HepG2 (cell line): Measurements from ENCODE around the gene SOST. TPM values are rescaled to one million over a fixed set of nuclear protein-coding genes. Genes with fewer than 3 reads are reported as not detected.

Source experiments
- ATAC-seq: fragments of 200-7000 bp; cut with Tn5 transposase; 3 replicates; pipeline ENCODE4 v1.9.1; 2020; ENCODE audit warnings: mild to moderate bottlenecking, moderate library complexity
- BruUV-seq: library from RNA; stranded (reverse); fragments of 400-500 nt; replicated peaks from 2 replicates; lab custom pipeline; 2021; lab: Mats Ljungman, UMichigan
- CTCF ChIA-PET: fragments of 300-600 bp; formaldehyde crosslinking; extraction: SDS; loops from one replicate; lab custom pipeline; 2021; ENCODE audit warnings: low total read pairs, inconsistent platforms, low intra/inter-chr PET ratio; lab: Yijun Ruan, JAX
- POLR2A ChIA-PET: fragments of 350-600 bp; sonication (Branson Sonifier 250); formaldehyde crosslinking; loops from one replicate; lab custom pipeline; 2020; ENCODE audit warnings: antibody characterized with exemption, inconsistent platforms; lab: Yijun Ruan, JAX
- DNase-seq: peaks from one replicate; pipeline ENCODE4 v3.0.0-alpha.2; 2015; ENCODE audit warnings: low spot score
- FAIRE-seq: peaks from 3 replicates; lab custom pipeline; 2011; peaks lifted over from hg19 to GRCh38; lab: Jason Lieb, UNC
- H2AFZ ChIP-seq: one replicate; pipeline ENCODE4 v1.6.1; 2011; ENCODE audit warnings: low read length, inconsistent platforms
- H3K27ac ChIP-seq: fragments of 300-600 bp; 3 replicates; pipeline ENCODE4 v1.8.0; 2011; ENCODE audit warnings: mixed run types, mild to moderate bottlenecking, mixed read lengths, low read length, inconsistent platforms; ENCODE audit not compliant: insufficient read depth; ENCODE audit errors: extremely low read length
- H3K27me3 ChIP-seq, 2 experiments: fragments of 200-600 bp in 1 of 2; 2 replicates in 1 of 2; 3 replicates in 1 of 2; pipeline versions ENCODE4 v1.6.0 to v1.8.0; 2011; ENCODE audit warnings: low read length in 2 of 2, mild to moderate bottlenecking in 2 of 2, moderate library complexity in 2 of 2, inconsistent platforms in 1 of 2; ENCODE audit not compliant: insufficient read depth in 2 of 2, control insufficient read depth in 1 of 2
- H3K36me3 ChIP-seq, 2 experiments: fragments of 200-600 bp in 1 of 2; replicated peaks in 1 of 2; 2 replicates in 1 of 2; 3 replicates in 1 of 2; pipeline versions ENCODE4 v1.5.1 to v1.8.0; 2011; ENCODE audit warnings: low read length in 2 of 2, inconsistent platforms in 1 of 2; ENCODE audit not compliant: insufficient read depth in 2 of 2, control insufficient read depth in 1 of 2
- H3K4me1 ChIP-seq: 2 replicates; pipeline ENCODE4 v1.5.1; 2012; ENCODE audit warnings: low read length, inconsistent platforms; ENCODE audit not compliant: insufficient read depth
- H3K4me2 ChIP-seq: 2 replicates; pipeline ENCODE4 v1.6.0; 2011; ENCODE audit warnings: low read depth, low read length, inconsistent platforms
- H3K4me3 ChIP-seq, 3 experiments: fragments of 200-600 bp in 1 of 3; sonication (generic), shearing (Covaris generic) in 1 of 3; replicated peaks in 1 of 3; 2 replicates each; pipeline ENCODE4 v1.5.1; 2011 to 2016; ENCODE audit warnings: low read length in 3 of 3, inconsistent platforms in 2 of 3, low read depth in 2 of 3, mild to moderate bottlenecking in 2 of 3, control low read depth in 1 of 3, mixed read lengths in 1 of 3; ENCODE audit not compliant: insufficient read depth in 1 of 3
- H3K79me2 ChIP-seq: one replicate; pipeline ENCODE4 v1.6.1; 2011; ENCODE audit warnings: low read length, inconsistent platforms; ENCODE audit not compliant: insufficient read depth
- H3K9ac ChIP-seq: 2 replicates; pipeline ENCODE4 v1.6.0; 2011; ENCODE audit warnings: mild to moderate bottlenecking, low read depth, low read length, inconsistent platforms; ENCODE audit not compliant: insufficient read depth
- H3K9me3 ChIP-seq: 2 replicates; pipeline ENCODE4 v1.5.1; 2012; ENCODE audit warnings: mild to moderate bottlenecking, low read length
- H4K20me1 ChIP-seq: 2 replicates; pipeline ENCODE4 v1.6.0; 2011; ENCODE audit warnings: inconsistent platforms, mild to moderate bottlenecking, low read length, moderate library complexity; ENCODE audit not compliant: insufficient read depth
- AHR ChIP-seq: IDR thresholded peaks from 2 replicates; pipeline ENCODE4 v1.6.1; 2018; ENCODE audit warnings: missing genetic modification reagents, missing compliant biosample characterization
- ZNF629 ChIP-seq: sonication (generic); formaldehyde crosslinking; conservative IDR thresholded peaks from 2 replicates; pipeline ENCODE4 v1.5.0; 2020; ENCODE audit warnings: missing genetic modification reagents
- WGBS: methylation state at CpG from one replicate; pipeline ENCODE4 v1.1.6; 2017; ENCODE audit warnings: low lambda C conversion rate; 5-methylcytosine and 5-hydroxymethylcytosine counted together
- in situ Hi-C: cut with HindIII; loops from 2 replicates; pipeline ENCODE4 v1.10.0; 2017; ENCODE audit warnings: low pct_unique_long_range_greater_than_20kb; ENCODE audit not compliant: extremely low pct_ligation_motif_present
- intact Hi-C: fragments of 100-400 bp; cut with micrococcal nuclease; formaldehyde crosslinking; loops from one replicate; pipeline ENCODE4 v1.10.0; 2022; ENCODE audit not compliant: unreplicated experiment
- polyA plus RNA-seq, 8 experiments: library from polyadenylated mRNA; depleted of rRNA in 3 of 8; stranded (reverse) in 7 of 8; unstranded in 1 of 8; fragments of >200 nt; fragmentation: Illumina TruSeq in 4 of 8; extraction: Trizol in 4 of 8; gene quantifications; 2 replicates each; pipeline versions ENCODE4 v1.2.1 to v1.2.3, GENCODE V29; 2011 to 2016; ENCODE audit warnings: low read depth in 4 of 8, missing spikeins in 1 of 8, mixed read lengths in 1 of 8; ENCODE audit not compliant: insufficient read depth in 1 of 8
- total RNA-seq, 5 experiments: library from RNA; depleted of rRNA; stranded (reverse); fragments of >200 nt; fragmentation: Illumina TruSeq; extraction: Trizol; gene quantifications; 2 replicates each; pipeline ENCODE4 v1.2.3, GENCODE V29; 2016; ENCODE audit warnings: low read depth in 1 of 5
- TF ChIP-seq, protein P1 (sequence below): sonication (generic); formaldehyde crosslinking; IDR thresholded peaks from 2 replicates; pipeline ENCODE4 v1.5.1; 2020; ENCODE audit warnings: missing genetic modification reagents, mild to moderate bottlenecking, borderline replicate concordance

Gene SOST
- total and polyA plus RNA-seq, 2 of the 13 experiments (the other 11 are each of a cell fraction or from before 2014, with no cell fraction given) = not detected

DNA sequence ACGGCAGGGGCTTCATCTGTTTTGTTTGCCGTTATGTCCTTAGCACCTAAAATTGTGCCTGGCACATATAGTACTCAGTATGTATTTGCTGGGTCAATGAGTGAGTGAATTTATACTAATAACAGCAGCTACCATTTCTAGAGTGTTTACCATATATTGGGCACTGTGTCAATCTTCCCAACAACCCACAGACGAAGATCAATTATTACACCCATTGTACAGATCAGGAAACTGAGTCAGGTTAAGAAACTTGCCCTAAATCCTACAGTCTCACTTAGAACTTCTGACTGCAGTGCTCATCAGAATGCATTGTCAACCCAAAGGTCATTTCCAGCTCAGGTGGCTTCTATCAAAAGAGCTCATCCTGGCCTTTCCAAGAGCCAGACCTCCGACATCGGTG is 52.4 kb downstream of the SOST start:
- POLR2A ChIA-PET = no interaction called here
- H2AFZ ChIP-seq = no peak overlapping the region
- H3K79me2 ChIP-seq = no peaks in the 10 kb centered on the region
- H4K20me1 ChIP-seq = no peaks in the 10 kb centered on the region
- TF ChIP-seq, protein P1, sequence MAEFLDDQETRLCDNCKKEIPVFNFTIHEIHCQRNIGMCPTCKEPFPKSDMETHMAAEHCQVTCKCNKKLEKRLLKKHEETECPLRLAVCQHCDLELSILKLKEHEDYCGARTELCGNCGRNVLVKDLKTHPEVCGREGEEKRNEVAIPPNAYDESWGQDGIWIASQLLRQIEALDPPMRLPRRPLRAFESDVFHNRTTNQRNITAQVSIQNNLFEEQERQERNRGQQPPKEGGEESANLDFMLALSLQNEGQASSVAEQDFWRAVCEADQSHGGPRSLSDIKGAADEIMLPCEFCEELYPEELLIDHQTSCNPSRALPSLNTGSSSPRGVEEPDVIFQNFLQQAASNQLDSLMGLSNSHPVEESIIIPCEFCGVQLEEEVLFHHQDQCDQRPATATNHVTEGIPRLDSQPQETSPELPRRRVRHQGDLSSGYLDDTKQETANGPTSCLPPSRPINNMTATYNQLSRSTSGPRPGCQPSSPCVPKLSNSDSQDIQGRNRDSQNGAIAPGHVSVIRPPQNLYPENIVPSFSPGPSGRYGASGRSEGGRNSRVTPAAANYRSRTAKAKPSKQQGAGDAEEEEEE (CRISPR knock-in tag) = no peak
- TF ChIP-seq ZNF629 (CRISPR knock-in tag) = peak; percentile 76
- TF ChIP-seq AHR (CRISPR knock-in tag) = no peak
- in situ Hi-C loops (no loop called here), intact Hi-C loops (no loop called here)
- H3K36me3 ChIP-seq = no peaks in the 10 kb centered on the region
- no peak overlapping the region for H3K27ac ChIP-seq
- no peak overlapping the region for H3K9ac ChIP-seq
- CTCF ChIA-PET = no interaction called here
- H3K9me3 ChIP-seq = no peaks in the 10 kb centered on the region
- H3K4me3 ChIP-seq = no peak overlapping the region
- no peak for FAIRE-seq
- WGBS = 34% methylated on average over 5 of the region's 5 CpGs
- DNase-seq = no peak
- no peak for ATAC-seq
- H3K27me3 ChIP-seq = peaks cover 0 to 39% of the 10 kb centered on the region in 2 experiments; a peak in 4 of 5 replicates
- H3K4me1 ChIP-seq = peaks cover 16% of the 10 kb centered on the region
- no peak overlapping the region for H3K4me2 ChIP-seq
- BruUV-seq = no TSS peak

Other genes with a start within 250 kb of the SOST start
- gene ETV4, start 212.5 kb downstream of the SOST start, total RNA-seq (2016; rRNA removed; fragmentation: Illumina TruSeq; extraction: Trizol) = 126 and 128 TPM in 2 replicates
- 330 and 361 TPM in 2 replicates for gene ETV4, start 212.5 kb downstream of the SOST start, polyA plus RNA-seq (2011; rRNA removed)
- gene MEOX1, start 96.9 kb downstream of the SOST start, total RNA-seq (2016; rRNA removed; fragmentation: Illumina TruSeq; extraction: Trizol) = not detected in 2 replicates
- not detected in 2 replicates for gene MEOX1, start 96.9 kb downstream of the SOST start, polyA plus RNA-seq (2011; rRNA removed)
- 60.0 and 73.6 TPM in 2 replicates for gene DUSP3, start 20.2 kb upstream of the SOST start, total RNA-seq (2016; rRNA removed; fragmentation: Illumina TruSeq; extraction: Trizol)
- 71.5 and 77.4 TPM in 2 replicates for gene DUSP3, start 20.2 kb upstream of the SOST start, polyA plus RNA-seq (2011; rRNA removed)
- gene CFAP97D1, start 21.6 kb upstream of the SOST start, total RNA-seq (2016; rRNA removed; fragmentation: Illumina TruSeq; extraction: Trizol) = 0.02 TPM in 1 of 2 replicates, not detected in the other
- not detected in 2 replicates for gene CFAP97D1, start 21.6 kb upstream of the SOST start, polyA plus RNA-seq (2011; rRNA removed)
- 0.83 and 0.91 TPM in 2 replicates for gene MPP3, start 74.4 kb upstream of the SOST start, total RNA-seq (2016; rRNA removed; fragmentation: Illumina TruSeq; extraction: Trizol)
- 1.8 and 2.4 TPM in 2 replicates for gene MPP3, start 74.4 kb upstream of the SOST start, polyA plus RNA-seq (2011; rRNA removed)
- not detected in 2 replicates for gene CD300LG, start 88.4 kb upstream of the SOST start, total RNA-seq (2016; rRNA removed; fragmentation: Illumina TruSeq; extraction: Trizol)
- not detected in 2 replicates for gene CD300LG, start 88.4 kb upstream of the SOST start, polyA plus RNA-seq (2011; rRNA removed)
- 0.20 and 0.44 TPM in 2 replicates for gene MPP2, start 148.7 kb upstream of the SOST start, total RNA-seq (2016; rRNA removed; fragmentation: Illumina TruSeq; extraction: Trizol)
- 1.7 and 2.2 TPM in 2 replicates for gene MPP2, start 148.7 kb upstream of the SOST start, polyA plus RNA-seq (2011; rRNA removed)
- gene PPY, start 183.7 kb upstream of the SOST start, total RNA-seq (2016; rRNA removed; fragmentation: Illumina TruSeq; extraction: Trizol) = not detected in 2 replicates
- gene PPY, start 183.7 kb upstream of the SOST start, polyA plus RNA-seq (2011; rRNA removed) = not detected in 2 replicates
- gene PYY, start 195.1 kb upstream of the SOST start, total RNA-seq (2016; rRNA removed; fragmentation: Illumina TruSeq; extraction: Trizol) = not detected in 2 replicates
- gene PYY, start 195.1 kb upstream of the SOST start, polyA plus RNA-seq (2011; rRNA removed) = 0.24 and 0.25 TPM in 2 replicates
- gene NAGS, start 245.8 kb upstream of the SOST start, total RNA-seq (2016; rRNA removed; fragmentation: Illumina TruSeq; extraction: Trizol) = 3.0 and 4.3 TPM in 2 replicates
- gene NAGS, start 245.8 kb upstream of the SOST start, polyA plus RNA-seq (2011; rRNA removed) = 5.1 and 10.3 TPM in 2 replicates